Measurements from ENCODE around the gene TJAP1.

TJAP1 gene

GRCh38 chr6:43516697-43517504, 39.5 kb downstream of the TJAP1 start, which contains the start of the genes POLR1C and YIPF3 (continued):
- TF ChIP-seq ZBTB21 (tag by site-specific recombination; IDR thresholded peaks at IDR 0.05) = 0 out of 2 replicates have a peak, but pooled peaks have one; percentile 7
- no peak for TF ChIP-seq ZNF521 (tag by site-specific recombination; IDR thresholded peaks at IDR 0.05)
- TF ChIP-seq ZNF394 (tag by site-specific recombination; IDR thresholded peaks at IDR 0.05; ENCODE audit: borderline replicate concordance) = peak; percentile 70; the same call in 1 of the 2 replicates
- no peak for TF ChIP-seq ZNF830 (tag by site-specific recombination; IDR thresholded peaks at IDR 0.05; ENCODE audit: low read depth)
- peak; percentile 35; the same call in 1 of the 2 replicates for TF ChIP-seq KLF10 (tag by site-specific recombination; IDR thresholded peaks at IDR 0.05)
- no peak for TF ChIP-seq FEZF1 (tag by site-specific recombination; IDR thresholded peaks at IDR 0.05)
- TF ChIP-seq ZBTB10 (tag by site-specific recombination; IDR thresholded peaks at IDR 0.05) = peak; percentile 87
- TF ChIP-seq, protein P1, sequence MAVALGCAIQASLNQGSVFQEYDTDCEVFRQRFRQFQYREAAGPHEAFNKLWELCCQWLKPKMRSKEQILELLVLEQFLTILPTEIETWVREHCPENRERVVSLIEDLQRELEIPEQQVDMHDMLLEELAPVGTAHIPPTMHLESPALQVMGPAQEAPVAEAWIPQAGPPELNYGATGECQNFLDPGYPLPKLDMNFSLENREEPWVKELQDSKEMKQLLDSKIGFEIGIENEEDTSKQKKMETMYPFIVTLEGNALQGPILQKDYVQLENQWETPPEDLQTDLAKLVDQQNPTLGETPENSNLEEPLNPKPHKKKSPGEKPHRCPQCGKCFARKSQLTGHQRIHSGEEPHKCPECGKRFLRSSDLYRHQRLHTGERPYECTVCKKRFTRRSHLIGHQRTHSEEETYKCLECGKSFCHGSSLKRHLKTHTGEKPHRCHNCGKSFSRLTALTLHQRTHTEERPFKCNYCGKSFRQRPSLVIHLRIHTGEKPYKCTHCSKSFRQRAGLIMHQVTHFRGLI (tag by site-specific recombination; IDR thresholded peaks at IDR 0.05) = no peak; the same call in 1 of the 2 replicates
- no peak for TF ChIP-seq ZNF776 (tag by site-specific recombination; IDR thresholded peaks at IDR 0.05; ENCODE audit: borderline replicate concordance)
- TF ChIP-seq SCRT1 (tag by site-specific recombination; IDR thresholded peaks at IDR 0.05; ENCODE audit: borderline replicate concordance) = no peak
- TF ChIP-seq, protein P2, sequence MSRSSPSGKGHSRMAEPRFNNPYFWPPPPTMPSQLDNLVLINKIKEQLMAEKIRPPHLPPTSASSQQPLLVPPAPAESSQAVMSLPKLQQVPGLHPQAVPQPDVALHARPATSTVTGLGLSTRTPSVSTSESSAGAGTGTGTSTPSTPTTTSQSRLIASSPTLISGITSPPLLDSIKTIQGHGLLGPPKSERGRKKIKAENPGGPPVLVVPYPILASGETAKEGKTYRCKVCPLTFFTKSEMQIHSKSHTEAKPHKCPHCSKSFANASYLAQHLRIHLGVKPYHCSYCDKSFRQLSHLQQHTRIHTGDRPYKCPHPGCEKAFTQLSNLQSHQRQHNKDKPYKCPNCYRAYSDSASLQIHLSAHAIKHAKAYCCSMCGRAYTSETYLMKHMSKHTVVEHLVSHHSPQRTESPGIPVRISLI (tag by site-specific recombination; IDR thresholded peaks at IDR 0.05) = no peak
- no peak for TF ChIP-seq ATF2 (tag by site-specific recombination; IDR thresholded peaks at IDR 0.05; ENCODE audit: low read depth)
- no peak for TF ChIP-seq REPIN1 (tag by site-specific recombination; IDR thresholded peaks at IDR 0.05; ENCODE audit: low read depth)
- no peak for TF ChIP-seq ZSCAN16 (tag by site-specific recombination; IDR thresholded peaks at IDR 0.05)
- TF ChIP-seq ZNF624 (tag by site-specific recombination; IDR thresholded peaks at IDR 0.05) = no peak
- TF ChIP-seq ZNF596 (tag by site-specific recombination; IDR thresholded peaks at IDR 0.05) = no peak
- no peak for TF ChIP-seq HIC1 (tag by site-specific recombination; IDR thresholded peaks at IDR 0.05)
- TF ChIP-seq ZNF175 (tag by site-specific recombination; IDR thresholded peaks at IDR 0.05) = no peak
- TF ChIP-seq ZNF121 (tag by site-specific recombination; IDR thresholded peaks at IDR 0.05) = no peak
- no peak for TF ChIP-seq ZBTB1 (tag by site-specific recombination; IDR thresholded peaks at IDR 0.05)
- TF ChIP-seq GLI2 (tag by site-specific recombination; IDR thresholded peaks at IDR 0.05; ENCODE audit: borderline replicate concordance, low read depth) = no peak
- peak; percentile 71; the same call in 1 of the 2 replicates for TF ChIP-seq ZNF580 (tag by site-specific recombination; IDR thresholded peaks at IDR 0.05)
- TF ChIP-seq PATZ1 (tag by site-specific recombination; IDR thresholded peaks at IDR 0.05) = no peak; the same call in 1 of the 2 replicates
- no peak; the same call in 1 of the 2 replicates for TF ChIP-seq ZEB2 (tag by site-specific recombination; IDR thresholded peaks at IDR 0.05)
- no peak for TF ChIP-seq ZNF837 (tag by site-specific recombination; IDR thresholded peaks at IDR 0.05)
- TF ChIP-seq ZNF211 (tag by site-specific recombination; IDR thresholded peaks at IDR 0.05; ENCODE audit: low read depth) = no peak; the same call in 1 of the 2 replicates
- no peak for TF ChIP-seq ZNF133 (tag by site-specific recombination; IDR thresholded peaks at IDR 0.05)
- no peak for TF ChIP-seq ZNF560 (tag by site-specific recombination; IDR thresholded peaks at IDR 0.05; ENCODE audit: borderline replicate concordance)
